HG03139 (cell line): Measurements from ENCODE around the gene PVALEF.
"Not testable (repeated sequence)": the region's sequence is repeated elsewhere in the genome, so short reads cannot be mapped to it uniquely, and the experiment has no call there.

ENCODE experiments used
- ATAC-seq: cut with Tn5 transposase; IDR thresholded peaks from one replicate; pipeline ENCODE4 v1.9.1; 2021; ENCODE audit not compliant: unreplicated experiment

Gene PVALEF

GRCh38 chr17:81210868-81211267, 45.6 kb downstream of the PVALEF start:
- ATAC-seq, result no peak

GRCh38 chr17:81212365-81212764, 47.1 kb downstream of the PVALEF start:
- ATAC-seq, result no peak

GRCh38 chr17:81213978-81214377, 48.7 kb downstream of the PVALEF start:
- no peak for ATAC-seq

GRCh38 chr17:81217491-81217890, 52.2 kb downstream of the PVALEF start:
- no peak for ATAC-seq

- no peak for ATAC-seq
Measured at GRCh38 chr17:81218459-81218858, 53.2 kb downstream of the PVALEF start.

GRCh38 chr17:81218991-81219390, 53.7 kb downstream of the PVALEF start:
- no peak for ATAC-seq

GRCh38 chr17:81219476-81220180, 54.3 kb downstream of the PVALEF start:
- no peak for ATAC-seq

GRCh38 chr17:81221371-81221841, 56.1 kb downstream of the PVALEF start:
- ATAC-seq, result no peak

GRCh38 chr17:81221842-81222619, 56.7 kb downstream of the PVALEF start:
- no peak for ATAC-seq

- ATAC-seq, result no peak
Measured at GRCh38 chr17:81222620-81222905, 57.3 kb downstream of the PVALEF start.

- peak; percentile 92 for ATAC-seq
Measured at GRCh38 chr17:81222906-81223761, 57.8 kb downstream of the PVALEF start, which contains the start of gene CEP131. TSS of gene CEP131 (minus strand) at chr17:81222965. CDS start at chr17:81220056, 2,909 bp downstream.

GRCh38 chr17:81223762-81224130, 58.4 kb downstream of the PVALEF start:
- no peak for ATAC-seq

- ATAC-seq, result not testable (repeated sequence)
Measured at GRCh38 chr17:81227630-81228029, 62.3 kb downstream of the PVALEF start.

- no peak for ATAC-seq
Measured at GRCh38 chr17:81228420-81228819, 63.1 kb downstream of the PVALEF start.

GRCh38 chr17:81228834-81229665, 63.7 kb downstream of the PVALEF start:
- no peak for ATAC-seq

- ATAC-seq, result no peak
Measured at GRCh38 chr17:81229666-81229920, 64.3 kb downstream of the PVALEF start.

GRCh38 chr17:81230043-81230820, 64.9 kb downstream of the PVALEF start:
- no peak for ATAC-seq

GRCh38 chr17:81231121-81231645, 65.9 kb downstream of the PVALEF start:
- no peak for ATAC-seq

- no peak for ATAC-seq
Measured at GRCh38 chr17:81231766-81232581, 66.7 kb downstream of the PVALEF start.
